Measurements from ENCODE around the gene STX18.

Gene STX18

DNA sequence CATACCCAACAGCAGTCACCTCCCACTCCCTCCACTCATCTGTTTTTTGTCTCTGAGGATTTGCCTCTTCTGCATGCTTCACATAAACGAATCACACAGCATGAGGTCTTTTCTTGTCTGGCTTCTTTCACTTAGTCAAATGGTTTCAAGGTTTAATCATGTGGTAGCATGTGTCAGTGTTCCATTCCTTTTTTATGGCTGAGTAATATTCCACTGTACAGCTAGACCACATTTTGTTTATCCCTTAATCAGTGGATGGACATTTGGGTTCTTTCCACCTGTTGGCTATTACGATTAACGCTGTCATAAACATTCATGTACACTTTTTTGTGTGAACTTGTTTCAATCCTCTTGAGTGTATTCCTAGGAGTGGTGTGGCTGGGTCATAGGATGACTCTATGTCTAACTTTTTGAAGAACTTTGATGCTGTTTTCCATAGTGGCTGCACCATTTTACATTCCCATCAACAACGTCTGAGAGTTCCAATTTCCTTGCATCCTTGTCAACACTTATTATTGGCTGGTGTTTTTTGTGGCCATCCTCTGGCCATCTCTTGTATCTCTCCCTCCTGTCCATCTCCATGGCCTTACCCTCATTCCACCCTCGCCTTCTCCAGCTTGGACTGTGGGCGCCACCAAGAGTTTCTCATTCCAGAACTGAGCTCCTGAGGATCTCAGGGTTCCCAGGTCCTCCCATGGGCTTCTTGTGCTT is 167.3 kb downstream of the STX18 start:
- no peak for DNase-seq

All from NCI-H345 (cell line).